LoVo (cell line): ENCODE results near the gene KRT1.

ENCODE experiments used
- DNase-seq: peaks from one replicate; pipeline ENCODE4 v3.0.0-alpha.2; 2016; ENCODE audit warnings: low spot score

Gene KRT1

GRCh38 chr12:52698651-52699340 lies 18.6 kb upstream of the KRT1 start:
- no peak for DNase-seq

- DNase-seq = no peak
These were observed 16.9 kb upstream of the KRT1 start for GRCh38 chr12:52697058-52697582.

- DNase-seq = no peak
These were observed 16.4 kb upstream of the KRT1 start for GRCh38 chr12:52696588-52696987.

GRCh38 chr12:52695039-52695438 lies 14.8 kb upstream of the KRT1 start:
- DNase-seq = no peak

- DNase-seq = no peak
These were observed 13.9 kb upstream of the KRT1 start for GRCh38 chr12:52694151-52694550.

GRCh38 chr12:52693261-52693660 lies 13.1 kb upstream of the KRT1 start:
- DNase-seq = no peak

- no peak for DNase-seq
These were observed 12.0 kb upstream of the KRT1 start for GRCh38 chr12:52692254-52692653.

GRCh38 chr12:52691841-52692150 lies 11.6 kb upstream of the KRT1 start:
- DNase-seq = no peak

- DNase-seq = no peak
These were observed 11.1 kb upstream of the KRT1 start for GRCh38 chr12:52691076-52691840.

- DNase-seq = no peak
These were observed 10.3 kb upstream of the KRT1 start for GRCh38 chr12:52690351-52691075.

- no peak for DNase-seq
These were observed 9.7 kb upstream of the KRT1 start for GRCh38 chr12:52689936-52690335.

- no peak for DNase-seq
These were observed 9.0 kb upstream of the KRT1 start for GRCh38 chr12:52689239-52689638.

GRCh38 chr12:52688481-52688880 lies 8.3 kb upstream of the KRT1 start:
- no peak for DNase-seq

- DNase-seq = peak; percentile 84
These were observed 7.5 kb upstream of the KRT1 start for GRCh38 chr12:52687497-52688385.

GRCh38 chr12:52686756-52687487 lies 6.7 kb upstream of the KRT1 start:
- no peak for DNase-seq

GRCh38 chr12:52686063-52686462 lies 5.9 kb upstream of the KRT1 start:
- no peak for DNase-seq

- DNase-seq = no peak
These were observed 5.2 kb upstream of the KRT1 start for GRCh38 chr12:52685406-52685890.

GRCh38 chr12:52684431-52684830 lies 4.2 kb upstream of the KRT1 start:
- no peak for DNase-seq

GRCh38 chr12:52683575-52684300 lies 3.5 kb upstream of the KRT1 start:
- no peak for DNase-seq

- DNase-seq = no peak
These were observed 2.8 kb upstream of the KRT1 start for GRCh38 chr12:52682938-52683574.
